ENCODE results near the gene NTM.

DNA sequence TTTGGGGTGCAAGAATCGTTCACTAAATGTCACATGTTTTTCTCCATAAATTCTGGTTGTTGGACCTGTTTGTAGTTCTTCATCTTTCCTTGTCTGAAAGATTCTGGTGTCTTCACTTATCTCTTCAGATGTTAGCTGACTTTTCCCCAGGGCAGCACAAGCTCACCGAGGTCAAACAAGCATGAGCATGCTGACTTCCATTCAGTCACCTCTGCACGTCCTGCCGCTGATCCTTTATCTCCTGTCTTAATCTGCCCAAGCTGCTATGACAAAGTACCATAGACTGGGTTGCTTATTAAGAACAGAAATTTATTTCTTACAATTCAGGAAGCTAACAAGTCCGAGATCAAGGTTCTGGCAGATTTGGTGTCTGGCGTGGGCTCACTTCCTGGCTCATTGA, 800.6 kb downstream of the NTM start:
- TF ChIP-seq, protein P1, sequence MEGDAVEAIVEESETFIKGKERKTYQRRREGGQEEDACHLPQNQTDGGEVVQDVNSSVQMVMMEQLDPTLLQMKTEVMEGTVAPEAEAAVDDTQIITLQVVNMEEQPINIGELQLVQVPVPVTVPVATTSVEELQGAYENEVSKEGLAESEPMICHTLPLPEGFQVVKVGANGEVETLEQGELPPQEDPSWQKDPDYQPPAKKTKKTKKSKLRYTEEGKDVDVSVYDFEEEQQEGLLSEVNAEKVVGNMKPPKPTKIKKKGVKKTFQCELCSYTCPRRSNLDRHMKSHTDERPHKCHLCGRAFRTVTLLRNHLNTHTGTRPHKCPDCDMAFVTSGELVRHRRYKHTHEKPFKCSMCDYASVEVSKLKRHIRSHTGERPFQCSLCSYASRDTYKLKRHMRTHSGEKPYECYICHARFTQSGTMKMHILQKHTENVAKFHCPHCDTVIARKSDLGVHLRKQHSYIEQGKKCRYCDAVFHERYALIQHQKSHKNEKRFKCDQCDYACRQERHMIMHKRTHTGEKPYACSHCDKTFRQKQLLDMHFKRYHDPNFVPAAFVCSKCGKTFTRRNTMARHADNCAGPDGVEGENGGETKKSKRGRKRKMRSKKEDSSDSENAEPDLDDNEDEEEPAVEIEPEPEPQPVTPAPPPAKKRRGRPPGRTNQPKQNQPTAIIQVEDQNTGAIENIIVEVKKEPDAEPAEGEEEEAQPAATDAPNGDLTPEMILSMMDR (IDR thresholded peaks at IDR 0.05), result no peak
- TF ChIP-seq POLR2A (IDR thresholded peaks at IDR 0.05), result no peak
- no peak for TF ChIP-seq POLR2AphosphoS5 (IDR thresholded peaks at IDR 0.05)

Data from transverse colon (tissue), 4 donors.